Measurements from ENCODE around the gene NPLOC4.
"Not testable (repeated sequence)": the region's sequence is repeated elsewhere in the genome, so short reads cannot be mapped to it uniquely, and the experiment has no call there.

NPLOC4 gene

DNA sequence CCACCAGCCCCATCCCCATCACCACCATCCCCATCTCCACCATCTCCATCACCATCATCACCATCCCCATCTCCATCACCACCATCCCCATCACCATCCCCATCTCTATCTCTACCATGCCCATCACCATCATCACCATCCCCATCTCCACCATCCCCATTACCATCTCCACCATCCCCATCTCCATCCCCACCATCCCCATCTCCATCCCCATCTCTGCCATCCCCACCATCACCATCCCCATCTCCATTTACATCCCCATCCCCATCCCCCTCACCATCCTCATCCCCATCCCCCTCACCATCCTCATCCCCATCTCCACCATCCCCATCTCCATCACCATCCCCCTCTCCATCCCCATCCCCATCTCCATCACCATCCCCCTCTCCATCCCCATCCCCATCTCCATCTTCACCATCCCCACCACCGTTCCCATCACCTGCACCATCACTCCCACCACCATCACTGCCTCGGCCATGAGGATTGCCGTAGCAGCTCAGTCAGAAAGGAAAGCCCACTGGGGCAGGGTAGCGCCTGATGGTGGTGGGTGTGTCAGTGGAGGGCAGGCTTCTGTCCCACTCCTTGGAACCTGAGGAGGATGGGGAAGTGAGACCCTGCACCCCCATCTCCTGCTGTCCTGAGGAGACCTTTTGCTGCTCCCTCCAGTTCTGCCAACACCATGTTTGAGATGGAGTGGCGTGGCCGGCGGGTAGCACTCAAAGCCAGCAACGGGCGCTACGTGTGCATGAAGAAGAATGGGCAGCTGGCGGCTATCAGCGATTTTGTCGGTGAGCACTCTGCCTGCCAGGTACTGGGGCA is 101.2 kb downstream of the NPLOC4 start:
- no peak for FAIRE-seq
- no peak for DNase-seq (ENCODE audit: low spot score)

DNA sequence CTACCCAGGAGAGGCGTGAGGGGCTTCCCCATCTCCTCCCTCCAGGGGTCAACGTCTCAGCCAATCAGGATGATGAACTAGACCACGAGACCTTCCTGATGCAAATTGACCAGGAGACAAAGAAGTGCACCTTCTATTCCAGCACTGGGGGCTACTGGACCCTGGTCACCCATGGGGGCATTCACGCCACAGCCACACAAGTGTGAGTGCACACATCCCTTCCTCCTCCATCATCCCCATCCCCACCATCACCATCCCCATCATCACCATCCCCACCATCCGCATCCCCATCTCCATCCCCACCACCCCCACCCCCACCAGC is 101.9 kb downstream of the NPLOC4 start:
- no peak for FAIRE-seq
- DNase-seq (ENCODE audit: low spot score): no peak

- DNase-seq (ENCODE audit: low spot score) (no peak), FAIRE-seq (no peak)
These were observed 102.5 kb downstream of the NPLOC4 start for GRCh38 chr17:81534157-81535006.

- DNase-seq (ENCODE audit: low spot score) (no peak), FAIRE-seq (no peak)
These were observed 103.4 kb downstream of the NPLOC4 start for GRCh38 chr17:81533339-81534141.

GRCh38 chr17:81532490-81533287 is 104.2 kb downstream of the NPLOC4 start:
- no peak for FAIRE-seq
- DNase-seq (ENCODE audit: low spot score): no peak

DNA sequence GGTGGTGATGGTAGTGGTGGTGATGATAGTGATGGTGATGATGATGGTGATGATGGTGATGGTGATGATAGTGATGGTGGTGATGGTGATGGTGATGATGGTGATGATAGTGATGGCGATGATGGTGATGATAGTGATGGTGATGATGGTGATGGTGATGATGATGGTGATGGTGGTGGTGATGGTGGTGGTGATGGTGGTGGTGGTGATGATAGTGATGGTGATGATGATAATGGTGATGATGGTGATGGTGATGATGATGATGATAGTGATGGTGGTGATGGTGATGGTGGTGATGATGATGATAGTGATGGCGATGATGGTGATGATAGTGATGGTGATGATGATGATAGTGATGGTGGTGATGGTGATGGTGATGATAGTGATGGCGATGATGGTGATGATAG is 104.9 kb downstream of the NPLOC4 start:
- DNase-seq (ENCODE audit: low spot score); FAIRE-seq: not testable (repeated sequence)

GRCh38 chr17:81531013-81531412 is 105.9 kb downstream of the NPLOC4 start:
- not testable (repeated sequence) for FAIRE-seq

GRCh38 chr17:81529437-81529803 is 107.5 kb downstream of the NPLOC4 start:
- DNase-seq (ENCODE audit: low spot score): no peak
- FAIRE-seq: no peak

More at GRCh38 chr17:81531013-81531412, 105.9 kb downstream of the NPLOC4 start:
- not testable (repeated sequence) for DNase-seq (ENCODE audit: low spot score)

DNA sequence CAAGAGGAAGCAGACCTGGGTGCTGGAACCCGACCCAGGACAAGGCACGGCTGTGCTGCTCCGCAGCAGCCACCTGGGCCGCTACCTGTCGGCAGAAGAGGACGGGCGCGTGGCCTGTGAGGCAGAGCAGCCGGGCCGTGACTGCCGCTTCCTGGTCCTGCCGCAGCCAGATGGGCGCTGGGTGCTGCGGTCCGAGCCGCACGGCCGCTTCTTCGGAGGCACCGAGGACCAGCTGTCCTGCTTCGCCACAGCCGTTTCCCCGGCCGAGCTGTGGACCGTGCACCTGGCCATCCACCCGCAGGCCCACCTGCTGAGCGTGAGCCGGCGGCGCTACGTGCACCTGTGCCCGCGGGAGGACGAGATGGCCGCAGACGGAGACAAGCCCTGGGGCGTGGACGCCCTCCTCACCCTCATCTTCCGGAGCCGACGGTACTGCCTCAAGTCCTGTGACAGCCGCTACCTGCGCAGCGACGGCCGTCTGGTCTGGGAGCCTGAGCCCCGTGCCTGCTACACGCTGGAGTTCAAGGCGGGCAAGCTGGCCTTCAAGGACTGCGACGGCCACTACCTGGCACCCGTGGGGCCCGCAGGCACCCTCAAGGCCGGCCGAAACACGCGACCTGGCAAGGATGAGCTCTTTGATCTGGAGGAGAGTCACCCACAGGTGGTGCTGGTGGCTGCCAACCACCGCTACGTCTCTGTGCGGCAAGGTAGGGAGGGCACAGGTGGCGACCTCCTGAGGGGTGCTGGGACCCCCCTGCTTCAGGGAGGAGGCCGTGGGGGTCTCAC is 108.1 kb downstream of the NPLOC4 start:
- no peak for DNase-seq (ENCODE audit: low spot score)
- no peak for FAIRE-seq

- FAIRE-seq: no peak
- DNase-seq (ENCODE audit: low spot score): no peak
These were observed 108.6 kb downstream of the NPLOC4 start for GRCh38 chr17:81528384-81528650.

DNA sequence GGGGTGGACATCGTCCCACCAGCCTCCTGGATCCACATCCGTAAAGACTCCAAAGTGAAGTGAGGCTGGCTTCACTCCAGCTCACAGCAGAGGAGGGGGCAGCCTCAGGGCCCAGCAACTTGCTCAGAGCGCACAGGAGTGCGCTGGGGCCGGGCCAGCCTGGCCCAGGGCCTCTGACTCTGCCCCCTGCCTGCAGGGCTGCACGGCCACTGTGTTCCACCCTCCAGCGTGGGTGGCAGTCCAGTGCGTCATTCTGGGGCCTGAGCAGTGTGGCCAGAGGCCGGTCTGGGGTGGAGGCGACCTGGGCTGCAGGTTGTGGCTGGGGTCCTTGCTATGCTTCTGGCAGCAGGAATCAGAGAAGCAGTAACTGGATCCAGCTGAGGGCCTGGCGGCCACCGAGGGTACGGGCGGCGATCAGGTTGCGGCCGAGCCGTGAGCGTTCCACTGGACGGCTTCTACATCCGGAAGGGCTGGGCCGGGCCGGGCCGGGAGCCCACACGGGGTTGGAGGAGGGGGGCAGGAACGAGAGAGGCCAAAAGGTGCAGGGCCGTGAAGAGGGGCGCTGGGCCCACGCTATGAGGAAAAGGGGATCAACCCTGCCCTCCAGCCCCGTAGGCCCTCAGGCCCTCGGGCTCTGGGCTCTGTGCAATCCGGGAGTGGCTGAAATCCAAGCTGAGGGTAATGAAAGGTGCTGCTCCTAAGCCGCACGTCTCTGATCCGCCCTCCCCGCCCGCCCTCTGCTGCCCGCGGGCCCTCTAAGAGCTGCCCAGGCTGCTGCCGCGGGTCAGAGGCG is 109.1 kb downstream of the NPLOC4 start, which contains the start of gene FSCN2:
Gene FSCN2 (plus strand): TSS at position 787 of the 793 bp plus-strand sequence. CDS start 155 bp downstream, outside the sequence.
- DNase-seq (ENCODE audit: low spot score): no peak
- FAIRE-seq: no peak

DNA sequence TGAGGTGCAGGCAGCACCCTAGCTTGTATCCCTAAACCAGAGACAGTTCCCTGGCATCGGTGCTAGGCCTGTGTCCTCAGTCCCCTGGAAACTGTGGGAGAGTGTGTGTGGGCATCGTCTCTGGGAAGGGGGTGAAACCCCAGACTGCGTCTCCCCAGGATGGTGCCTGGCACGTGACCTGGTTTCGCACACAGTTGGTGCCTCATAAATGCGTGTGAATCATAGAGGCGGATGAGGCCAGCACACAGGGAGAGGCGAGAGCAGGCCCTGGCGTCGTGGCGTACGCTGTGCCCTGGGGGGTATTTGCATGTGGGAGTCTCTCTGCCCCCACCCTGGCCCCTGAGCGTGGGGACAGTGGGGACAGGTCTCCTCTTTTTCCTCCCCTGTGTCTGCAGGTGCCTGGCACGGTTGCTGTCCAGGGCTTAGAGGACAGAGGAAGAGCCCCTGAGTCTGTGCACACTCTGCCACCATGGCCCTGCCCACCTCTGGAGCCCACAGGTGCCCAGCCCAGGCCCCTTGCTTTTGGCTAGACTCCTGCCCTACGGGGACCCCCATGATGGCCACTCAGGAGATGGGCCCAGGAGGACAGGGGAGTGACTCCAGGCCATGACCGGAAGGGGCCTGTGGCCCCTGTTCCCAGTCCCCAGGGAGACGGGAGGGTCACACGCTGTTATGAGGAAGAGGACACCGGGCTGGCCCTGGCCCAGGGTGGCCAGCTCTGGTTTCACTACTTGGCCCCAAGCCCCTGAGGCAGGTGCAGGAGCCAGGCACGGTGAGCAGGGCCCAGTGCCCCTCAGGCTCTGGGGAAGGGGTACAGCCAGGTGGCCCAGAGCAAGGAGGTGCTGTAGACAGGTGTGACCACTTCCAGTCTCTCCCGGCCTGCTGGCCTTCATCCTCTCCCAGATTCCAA is 110.0 kb downstream of the NPLOC4 start:
- FAIRE-seq (no peak), DNase-seq (ENCODE audit: low spot score) (no peak)

- FAIRE-seq (no peak), DNase-seq (ENCODE audit: low spot score) (no peak)
These were observed 112.1 kb downstream of the NPLOC4 start for GRCh38 chr17:81524865-81525159.

GRCh38 chr17:81524039-81524864 is 112.7 kb downstream of the NPLOC4 start:
- no peak for FAIRE-seq
- DNase-seq (ENCODE audit: low spot score): no peak

GRCh38 chr17:81523402-81524038 is 113.4 kb downstream of the NPLOC4 start:
- FAIRE-seq: no peak
- no peak for DNase-seq (ENCODE audit: low spot score)

- DNase-seq (ENCODE audit: low spot score) (no peak), FAIRE-seq (no peak)
These were observed 114.2 kb downstream of the NPLOC4 start for GRCh38 chr17:81522491-81523401.

Data from RCC 7860 (cell line).